HG03175 (cell line): ENCODE measurements around the gene SPATA31C1.
"Not testable (repeated sequence)": the region's sequence is repeated elsewhere in the genome, so short reads cannot be mapped to it uniquely, and the experiment has no call there.

Experiments
- ATAC-seq: cut with Tn5 transposase; IDR thresholded peaks from one replicate; pipeline ENCODE4 v1.9.1; 2021; ENCODE audit warnings: mild to moderate bottlenecking, moderate library complexity; ENCODE audit not compliant: unreplicated experiment

Gene SPATA31C1

DNA sequence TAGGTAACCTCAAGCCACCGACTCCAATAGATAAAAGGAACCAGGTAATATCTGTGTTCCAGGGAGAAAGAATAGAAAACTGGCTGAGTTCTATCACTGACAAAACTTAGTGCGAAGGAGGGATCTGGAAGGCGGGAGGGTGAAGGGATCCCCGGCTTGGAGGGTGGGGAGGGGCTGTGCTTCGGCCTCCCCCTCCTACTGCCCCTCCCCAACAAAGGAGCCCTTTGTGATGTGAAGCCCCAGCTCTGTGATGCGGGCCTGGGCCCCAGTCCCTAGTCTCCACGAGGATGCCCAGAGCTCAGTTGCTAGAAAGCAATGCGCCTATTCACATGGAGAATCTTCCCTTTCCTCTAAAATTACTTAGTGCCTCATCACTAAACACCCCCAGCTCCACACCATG, at the start of gene SPATA31C1:
Gene SPATA31C1 (plus strand): TSS at position 301 of the 400 bp plus-strand sequence.
- not testable (repeated sequence) for ATAC-seq

DNA sequence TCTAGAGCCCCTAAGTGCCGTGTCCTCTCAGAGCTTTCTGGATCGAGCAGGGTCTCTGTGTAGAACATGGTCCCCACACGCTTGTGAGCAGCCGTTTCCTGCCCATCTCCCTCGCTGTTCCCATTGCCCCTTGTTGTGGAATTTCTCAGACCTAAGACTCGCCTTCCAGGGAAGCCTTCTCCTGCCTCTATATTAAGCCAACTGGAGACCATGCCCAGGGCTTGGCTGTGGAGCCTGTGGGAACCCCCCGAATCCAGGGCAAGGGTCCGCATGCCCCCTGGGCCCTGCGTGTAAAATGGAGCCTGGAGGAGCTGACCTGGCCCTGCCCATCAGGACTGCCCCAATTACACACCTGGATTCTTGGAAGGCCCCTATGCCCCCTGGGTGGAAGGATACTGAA, 49.6 kb upstream of the SPATA31C1 start:
- ATAC-seq, result no peak

DNA sequence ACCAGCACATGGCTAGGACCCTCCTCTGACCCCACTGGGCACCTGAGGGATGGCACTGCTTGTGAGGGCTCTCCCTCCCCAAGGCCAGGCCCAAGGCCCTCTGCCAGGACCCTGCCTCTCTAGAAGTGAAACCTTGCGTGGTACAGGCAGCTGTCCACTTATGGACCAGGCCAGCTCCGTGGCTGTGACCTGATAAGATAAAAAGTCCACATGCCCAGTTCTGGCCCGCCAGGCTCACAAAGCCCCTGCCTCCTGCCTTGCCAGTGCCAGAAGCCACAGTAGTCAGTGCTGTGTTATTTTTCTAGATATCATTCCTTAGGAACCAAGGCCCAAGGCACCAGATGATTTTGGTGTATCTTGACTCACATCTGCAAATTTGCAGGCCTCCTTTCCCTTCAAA, 49.1 kb upstream of the SPATA31C1 start:
- no peak for ATAC-seq

DNA sequence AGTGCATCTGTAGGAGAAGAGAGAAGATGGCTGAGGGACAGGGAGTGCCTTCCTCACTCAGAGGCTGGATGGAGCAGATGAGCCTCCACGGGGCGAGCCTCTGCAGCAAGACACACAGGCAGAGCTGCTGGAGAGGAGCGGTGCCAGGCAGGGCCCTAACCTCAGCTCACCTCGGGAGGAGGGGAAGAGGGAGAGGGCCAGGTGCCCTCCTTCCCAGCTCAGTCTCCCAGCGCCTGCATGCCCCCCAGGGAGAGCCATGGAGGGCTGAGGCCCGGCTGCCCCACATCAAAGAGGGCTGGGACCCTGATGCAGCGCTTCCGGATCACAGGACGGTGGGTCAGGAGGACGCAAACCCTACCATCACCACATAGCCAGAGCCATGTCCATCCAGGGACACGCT, 48.7 kb upstream of the SPATA31C1 start:
- ATAC-seq, result no peak

DNA sequence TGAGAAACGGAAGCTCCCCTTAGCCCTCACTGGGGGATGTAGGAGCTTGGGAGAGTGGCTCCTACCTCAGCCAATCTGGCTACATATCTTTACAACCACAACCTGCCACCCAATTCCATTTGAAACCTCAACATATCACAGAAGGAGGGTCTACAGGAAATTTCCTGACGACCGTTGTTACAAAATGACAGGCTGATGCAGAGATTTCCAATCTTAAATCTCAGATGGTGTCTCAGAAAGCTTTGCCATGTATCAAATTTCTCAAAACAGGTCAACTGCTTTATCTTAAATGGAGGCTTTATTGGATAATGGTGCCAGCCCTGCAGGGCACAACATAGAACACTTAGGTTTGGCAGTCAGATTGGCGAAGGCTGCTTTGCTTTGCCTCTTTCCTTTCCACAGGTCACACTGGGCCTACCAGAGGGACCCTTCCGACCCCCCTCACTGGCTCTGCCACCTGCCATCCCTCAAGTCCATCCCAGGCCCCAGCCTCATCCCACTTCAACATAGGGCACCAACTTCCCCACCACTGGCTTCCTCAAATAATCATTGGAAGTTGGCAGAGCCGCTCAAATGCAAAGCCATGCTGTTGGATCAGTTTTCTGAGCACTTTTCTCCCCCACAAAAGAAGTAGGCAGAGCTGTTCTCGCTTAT, 46.2 kb upstream of the SPATA31C1 start:
- no peak for ATAC-seq

DNA sequence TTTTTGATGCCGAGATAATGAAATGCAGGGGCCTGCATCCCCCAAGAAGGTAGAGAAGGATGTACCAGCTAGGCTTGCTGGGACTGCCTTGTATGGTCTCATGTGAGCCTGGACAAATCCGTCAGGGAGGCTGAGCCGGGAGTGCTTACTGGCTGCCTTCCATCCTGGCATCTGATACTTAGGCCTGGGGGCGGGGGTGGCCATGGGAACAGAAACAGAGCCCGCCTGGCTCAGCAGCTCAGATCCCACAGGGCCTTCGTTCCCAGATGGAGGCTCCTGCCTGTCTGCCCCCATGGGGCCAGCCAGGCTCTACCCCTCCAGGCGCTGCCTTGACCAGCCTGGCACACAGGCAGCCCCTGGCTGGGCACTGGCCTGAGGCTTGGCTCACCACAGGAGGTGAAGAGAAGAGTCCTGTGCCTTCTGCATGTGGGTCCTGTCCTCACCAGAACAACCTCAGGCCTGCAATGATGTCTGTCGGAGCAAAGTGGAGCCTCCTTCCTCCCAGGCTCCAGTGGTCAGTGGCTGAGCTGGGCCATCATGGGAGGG, 45.6 kb upstream of the SPATA31C1 start:
- no peak for ATAC-seq

DNA sequence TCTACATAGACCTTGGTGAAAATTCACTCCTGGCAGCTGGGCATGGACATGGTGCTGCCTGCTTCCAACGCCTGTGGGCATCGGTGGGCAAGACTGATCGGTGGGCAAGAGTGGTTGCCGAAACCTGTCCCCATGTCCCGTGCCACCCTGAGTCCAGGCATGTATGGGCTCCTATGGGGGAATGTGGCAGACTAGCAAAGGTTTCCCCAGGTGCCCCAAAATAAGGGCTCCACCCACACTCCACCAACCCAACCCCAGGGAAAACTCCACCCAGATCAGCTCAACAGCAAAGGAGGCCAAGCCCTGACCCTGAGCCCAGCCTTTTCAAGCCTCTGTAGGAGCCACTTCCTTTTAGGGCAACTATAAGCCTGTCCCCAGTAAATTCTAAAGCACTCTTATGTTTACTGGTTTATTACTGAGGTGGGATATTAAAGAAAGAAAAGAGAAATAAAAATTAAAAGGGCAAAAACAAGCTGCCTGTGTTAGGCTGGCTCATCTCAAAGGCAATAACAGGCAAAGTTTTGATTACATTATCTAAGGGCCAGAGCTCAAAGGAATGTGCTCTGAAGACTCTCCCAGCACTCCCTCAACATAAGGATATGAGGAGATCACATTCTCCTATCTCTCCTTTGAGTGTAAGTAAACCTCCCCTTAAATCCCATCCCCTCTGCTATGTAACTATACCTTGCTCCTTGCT, 44.0 kb upstream of the SPATA31C1 start:
- ATAC-seq, result no peak

DNA sequence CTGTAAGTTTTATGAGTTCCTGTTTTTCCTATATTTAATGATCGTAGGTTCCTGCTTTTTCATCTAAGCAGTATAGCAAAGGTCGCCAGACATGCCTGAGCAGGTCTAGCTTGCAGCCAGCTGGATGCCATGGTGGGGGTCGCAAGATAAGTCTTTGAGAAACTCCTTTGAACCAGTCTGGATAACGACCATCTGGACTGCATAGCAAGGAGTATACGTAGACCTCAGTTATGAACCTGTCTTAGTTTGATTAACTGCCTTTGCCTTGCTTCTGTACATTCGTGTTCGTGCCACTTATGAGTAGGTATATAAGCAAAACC, 43.5 kb upstream of the SPATA31C1 start:
- ATAC-seq, result no peak

DNA sequence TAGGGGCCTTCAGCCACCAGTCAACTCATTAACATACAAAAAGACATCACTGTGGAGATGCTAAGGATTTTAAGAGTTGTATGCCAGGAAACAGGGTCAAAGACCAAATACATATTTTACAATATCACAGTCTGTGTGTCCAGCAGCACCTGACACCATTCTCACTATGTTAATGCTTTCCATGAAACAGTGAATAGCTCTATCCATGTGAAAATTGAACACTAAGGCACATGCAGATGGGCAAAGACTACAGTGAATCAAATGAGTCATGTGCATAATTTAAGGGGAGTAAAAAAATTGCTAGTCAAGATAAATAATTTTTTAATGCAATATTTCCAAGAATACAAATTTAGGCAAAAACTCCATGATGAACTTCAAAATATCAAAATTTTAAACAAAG, 42.7 kb upstream of the SPATA31C1 start:
- no peak for ATAC-seq

DNA sequence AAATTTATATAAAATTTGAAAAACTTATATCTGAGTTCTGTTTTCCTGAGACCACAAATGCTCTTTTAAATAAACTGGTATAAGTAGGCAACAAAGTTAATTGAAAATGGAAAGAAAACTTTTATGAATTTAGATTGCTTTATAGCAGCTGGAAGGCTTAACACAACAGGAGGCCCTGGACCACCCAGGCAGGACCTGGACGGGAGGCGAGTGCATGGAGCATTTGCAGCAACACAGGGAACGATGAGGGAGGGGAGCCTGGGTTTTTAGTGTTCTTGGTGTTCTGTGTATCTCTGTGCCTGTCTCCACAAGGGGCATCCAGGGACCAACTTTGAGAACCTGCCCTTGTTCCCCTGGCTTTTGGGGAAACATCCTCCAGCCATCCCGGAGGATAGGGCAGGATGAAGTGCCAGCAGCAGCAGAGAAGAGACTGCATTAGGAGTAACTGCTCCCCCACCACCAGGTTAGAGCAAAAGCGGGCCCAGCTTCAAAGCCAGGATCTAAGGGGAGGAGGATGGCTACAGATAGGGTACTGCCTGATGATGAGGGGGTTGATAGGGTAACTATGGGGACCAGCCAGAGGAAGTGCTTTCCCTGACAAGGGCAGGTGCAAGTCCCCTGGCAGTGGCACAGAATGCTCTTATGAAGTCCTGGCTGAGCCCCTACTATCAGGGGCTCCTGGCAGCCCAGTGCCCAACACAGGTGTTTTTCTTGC, 41.8 kb upstream of the SPATA31C1 start:
- ATAC-seq, result no peak

DNA sequence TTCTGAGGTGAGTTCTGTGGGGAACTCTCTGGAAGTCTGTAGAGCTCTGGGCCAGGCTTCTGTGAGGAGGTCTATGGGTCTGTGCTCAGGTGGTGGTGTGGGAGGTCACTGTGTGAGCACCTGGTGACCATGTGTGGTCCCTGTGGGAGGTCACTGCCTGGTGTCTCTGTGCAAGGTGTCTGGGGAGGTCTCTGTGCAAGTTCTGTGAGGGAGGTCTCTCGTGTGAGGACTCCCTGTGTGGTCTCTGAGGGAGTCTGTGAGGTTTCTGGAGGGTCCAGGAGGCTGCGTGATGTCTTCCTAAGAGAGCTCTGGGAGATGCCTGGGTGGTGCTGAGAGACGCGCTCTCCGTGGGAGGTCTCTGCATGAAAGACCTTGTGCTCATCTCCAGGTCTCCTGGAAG, 41.1 kb upstream of the SPATA31C1 start:
- ATAC-seq, result no peak

DNA sequence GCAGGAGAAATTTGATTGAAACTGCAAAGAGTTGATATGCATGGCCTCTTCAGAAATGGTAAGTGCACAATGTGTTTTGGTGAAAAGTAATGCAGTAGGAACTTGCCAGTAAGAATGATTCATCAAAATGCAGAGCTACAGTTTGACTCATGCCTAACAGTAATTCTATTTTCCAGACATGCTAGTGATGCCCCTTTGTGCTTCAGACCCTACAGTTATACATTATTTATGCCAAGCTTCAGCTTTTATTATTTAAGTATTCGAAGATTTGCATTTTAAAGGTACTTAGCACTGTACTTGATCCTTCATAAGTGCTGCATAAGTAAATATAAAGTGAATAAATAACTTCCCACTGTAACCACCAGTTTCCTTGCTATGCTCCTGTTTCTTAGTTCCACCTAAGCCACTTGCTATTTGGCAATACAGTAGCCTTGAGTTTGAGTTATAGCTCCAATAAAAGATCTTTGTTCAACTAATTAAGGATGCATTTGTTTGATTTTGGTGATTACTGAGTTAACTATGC, 38.7 kb upstream of the SPATA31C1 start:
- ATAC-seq, result no peak

DNA sequence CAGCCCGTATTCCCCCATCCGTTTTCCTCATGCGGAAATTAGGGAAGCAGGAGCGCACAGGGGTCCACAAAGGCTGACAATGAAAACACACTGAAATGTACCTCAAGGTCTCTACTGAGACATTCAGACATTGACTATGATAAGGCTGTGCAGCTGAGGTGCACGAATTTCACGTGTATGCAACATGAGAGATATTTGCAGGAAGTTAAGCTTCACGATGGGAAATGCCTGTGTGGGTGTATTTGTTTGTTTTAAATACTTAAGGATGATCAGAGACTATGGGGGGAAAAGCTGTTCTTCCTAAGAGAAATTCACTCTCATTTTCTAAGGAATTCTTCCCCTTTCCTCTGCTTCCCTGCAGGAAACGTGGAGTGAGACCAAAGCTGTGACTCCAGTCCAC, 37.6 kb upstream of the SPATA31C1 start:
- no peak for ATAC-seq

DNA sequence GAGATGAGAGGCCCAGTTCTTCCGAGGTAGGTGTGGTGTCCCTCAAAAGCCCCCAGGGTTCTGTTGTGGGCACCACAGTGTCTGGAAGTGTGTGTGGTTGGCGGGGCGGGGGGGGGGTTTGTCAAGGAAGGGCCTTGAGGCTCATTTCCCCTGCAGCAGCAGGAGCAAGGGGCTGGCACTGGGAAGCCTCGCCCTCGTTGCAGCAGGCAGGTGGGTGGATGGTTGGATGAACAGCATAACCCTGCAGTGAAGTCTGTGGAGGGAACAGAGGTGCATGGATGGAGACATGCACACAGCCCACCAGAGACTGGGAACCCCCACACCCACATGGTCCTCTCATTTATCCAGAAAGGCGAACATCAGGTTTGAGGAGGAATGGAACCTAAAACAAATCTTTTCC, 37.1 kb upstream of the SPATA31C1 start:
- no peak for ATAC-seq

DNA sequence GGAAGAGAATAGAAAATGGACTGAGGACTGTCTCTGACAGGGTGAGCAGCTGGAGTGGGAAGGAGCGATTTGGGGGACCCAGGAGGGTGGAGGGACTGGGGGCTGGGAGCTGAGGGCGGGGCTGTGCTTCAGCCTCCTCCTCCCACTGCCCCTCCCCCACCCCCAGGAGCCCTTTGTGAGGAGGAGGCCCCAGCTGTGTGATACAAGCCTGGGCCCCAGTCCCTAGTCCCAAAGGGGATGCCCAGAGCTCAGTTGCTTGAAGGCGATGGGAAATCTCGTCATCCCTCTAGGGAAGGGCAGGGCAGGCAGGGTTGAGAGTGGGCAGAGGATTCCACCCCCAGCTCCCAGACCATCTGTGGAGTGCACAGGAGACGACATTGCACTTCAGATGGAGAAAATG, 35.1 kb upstream of the SPATA31C1 start, which contains the start of gene SPATA31E1:
Gene SPATA31E1 (plus strand): TSS at position 251 of the 400 bp plus-strand sequence. CDS start 15 bp downstream, at position 266.
- ATAC-seq, result no peak

DNA sequence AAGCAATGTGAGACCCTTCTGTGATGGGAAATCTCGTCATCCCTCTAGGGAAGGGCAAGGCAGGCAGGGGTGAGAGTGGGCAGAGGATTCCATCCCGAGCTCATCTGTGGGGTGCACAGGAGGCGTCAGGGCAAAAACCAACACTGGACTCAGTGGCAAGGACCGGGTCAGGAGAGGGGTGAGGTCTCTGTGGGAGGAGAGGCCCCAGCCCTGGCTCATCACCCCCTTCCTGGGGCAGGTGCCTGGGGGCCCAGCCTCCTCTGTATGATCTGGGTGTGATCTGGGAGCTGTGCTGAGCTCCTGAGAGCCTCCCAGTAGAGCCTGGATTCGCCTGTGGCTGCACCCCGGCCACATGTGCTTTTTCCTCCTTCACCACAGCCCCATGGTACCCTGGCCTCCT, 34.5 kb upstream of the SPATA31C1 start:
- ATAC-seq, result no peak

DNA sequence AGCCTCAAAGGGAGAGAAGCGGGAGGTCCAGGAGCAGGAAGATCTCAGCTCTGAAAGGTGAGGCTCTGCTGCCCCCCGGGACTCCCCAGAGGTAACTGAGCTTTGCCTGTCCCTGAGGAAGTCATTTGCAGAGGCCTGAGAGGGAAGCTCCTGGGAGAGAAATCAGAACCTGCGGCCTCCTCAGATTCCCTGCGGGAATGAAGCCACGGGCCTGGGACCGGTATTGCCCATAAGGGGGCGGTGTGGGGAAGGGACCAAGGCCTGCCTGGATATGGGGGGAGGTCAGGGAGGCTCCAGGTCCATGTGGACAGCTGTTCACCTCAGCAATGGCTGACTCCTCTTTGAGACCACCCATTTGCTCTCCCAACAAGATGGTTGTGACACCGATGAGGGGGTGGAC, 33.8 kb upstream of the SPATA31C1 start:
- no peak for ATAC-seq

DNA sequence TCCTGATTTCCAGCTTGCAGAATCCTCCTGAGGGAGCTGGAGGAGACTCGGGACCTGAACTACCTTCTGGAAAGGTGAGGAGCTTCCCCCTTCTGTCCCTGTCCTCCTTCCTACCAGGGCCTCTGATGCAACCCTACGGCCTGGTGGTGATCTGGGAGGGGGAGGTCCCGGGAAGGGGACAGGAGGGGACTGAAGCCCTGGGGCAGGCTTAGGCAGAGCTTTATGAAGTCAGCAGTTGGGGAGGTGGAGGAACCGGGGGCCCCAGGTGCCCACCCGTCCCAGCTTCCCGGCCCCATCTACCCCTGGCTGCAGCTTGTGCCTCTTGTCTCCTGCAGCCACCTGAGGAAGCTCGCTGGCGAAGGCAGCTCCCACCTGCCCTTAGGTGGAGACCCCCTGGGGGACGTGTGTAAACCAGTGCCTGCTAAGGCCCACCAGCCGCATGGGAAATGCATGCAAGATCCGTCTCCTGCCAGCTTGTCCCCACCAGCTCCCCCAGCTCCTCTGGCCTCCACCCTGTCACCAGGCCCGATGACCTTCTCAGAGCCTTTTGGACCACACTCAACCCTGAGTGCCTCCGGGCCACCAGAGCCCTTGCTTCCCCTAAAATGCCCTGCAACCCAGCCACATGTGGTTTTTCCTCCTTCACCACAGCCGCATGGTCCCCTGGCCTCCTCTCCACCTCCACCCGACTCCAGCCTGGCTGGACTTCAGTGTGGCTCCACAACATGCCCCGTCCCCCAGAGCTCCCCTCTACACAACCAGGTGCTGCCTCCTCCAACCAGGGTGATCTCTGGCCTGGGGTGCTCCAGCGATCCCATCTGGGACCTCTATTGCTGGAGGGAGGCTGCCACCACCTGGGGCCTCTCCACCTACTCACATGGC, 32.9 kb upstream of the SPATA31C1 start:
- ATAC-seq, result no peak

DNA sequence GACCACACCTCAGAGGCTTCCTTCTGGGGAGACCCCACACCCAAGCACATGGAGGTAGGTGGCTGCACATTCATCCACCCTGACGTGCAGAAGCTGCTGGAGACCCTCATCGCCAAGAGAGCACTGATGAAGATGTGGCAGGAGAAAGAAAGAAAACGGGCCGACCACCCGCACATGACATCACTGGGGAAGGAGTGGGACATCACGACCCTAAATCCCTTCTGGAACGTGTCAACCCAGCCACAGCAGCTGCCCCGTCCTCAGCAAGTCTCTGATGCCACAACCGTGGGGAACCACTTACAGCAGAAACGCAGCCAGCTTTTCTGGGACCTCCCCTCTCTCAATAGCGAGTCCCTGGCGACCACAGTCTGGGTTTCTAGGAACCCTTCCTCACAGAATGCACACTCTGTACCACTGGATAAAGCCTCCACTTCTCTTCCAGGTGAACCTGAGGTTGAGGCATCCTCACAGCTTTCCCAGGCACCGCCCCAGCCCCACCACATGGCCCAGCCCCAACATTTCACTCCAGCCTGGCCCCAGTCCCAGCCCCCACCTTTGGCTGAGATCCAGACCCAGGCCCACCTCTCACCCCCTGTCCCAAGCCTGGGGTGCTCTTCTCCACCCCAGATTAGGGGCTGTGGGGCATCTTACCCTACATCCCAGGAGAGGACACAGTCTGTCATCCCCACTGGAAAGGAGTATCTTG, 32.1 kb upstream of the SPATA31C1 start:
- no peak for ATAC-seq
